BLaER1 (cell line): ENCODE data around the gene SLC17A1.
A peak's percentile ranks its signal among the peaks of the same experiment; 100 is the strongest.

Source experiments
- H3K27ac ChIP-seq: shearing (Covaris generic); formaldehyde crosslinking; 2 replicates; pipeline ENCODE4 v1.8.1; 2022
- H3K27me3 ChIP-seq: shearing (Covaris generic); formaldehyde crosslinking; 2 replicates; pipeline ENCODE4 v1.8.1; 2022
- H3K36me3 ChIP-seq: shearing (Covaris generic); formaldehyde crosslinking; 2 replicates; pipeline ENCODE4 v1.8.1; 2022
- H3K4me1 ChIP-seq: shearing (Covaris generic); formaldehyde crosslinking; 2 replicates; pipeline ENCODE4 v1.8.1; 2022
- H3K4me2 ChIP-seq: shearing (Covaris generic); formaldehyde crosslinking; 2 replicates; pipeline ENCODE4 v1.8.1; 2022
- H3K4me3 ChIP-seq: shearing (Covaris generic); formaldehyde crosslinking; 2 replicates; pipeline ENCODE4 v1.8.1; 2022
- H3K9ac ChIP-seq: shearing (Covaris generic); formaldehyde crosslinking; 2 replicates; pipeline ENCODE4 v1.8.1; 2022
- H3K9me3 ChIP-seq: shearing (Covaris generic); formaldehyde crosslinking; 2 replicates; pipeline ENCODE4 v1.8.1; 2022
- H4K20me1 ChIP-seq: shearing (Covaris generic); formaldehyde crosslinking; 2 replicates; pipeline ENCODE4 v1.8.1; 2022
- Cebpa-rat ChIP-seq: shearing (Covaris generic); IDR thresholded peaks from 2 replicates; pipeline ENCODE4 v1.8.1; 2022

The SLC17A1 gene

GRCh38 chr6:25748049-25748448, 83.8 kb downstream of the SLC17A1 start:
- no peak overlapping the region for H3K27ac ChIP-seq
- H3K9me3 ChIP-seq: no peaks in the 10 kb centered on the region
- no peaks in the 10 kb centered on the region for H4K20me1 ChIP-seq
- 0 out of 2 replicates have a peak, but pooled peaks cover 3% of the 10 kb centered on the region for H3K4me1 ChIP-seq
- H3K36me3 ChIP-seq: no peaks in the 10 kb centered on the region
- TF ChIP-seq Cebpa-rat: no peak
- no peak overlapping the region for H3K4me3 ChIP-seq
- H3K9ac ChIP-seq: no peak overlapping the region
- no peaks in the 10 kb centered on the region for H3K27me3 ChIP-seq
- H3K4me2 ChIP-seq: no peak overlapping the region

GRCh38 chr6:25747477-25747876, 84.4 kb downstream of the SLC17A1 start:
- TF ChIP-seq Cebpa-rat: no peak

GRCh38 chr6:25746968-25747367, 84.9 kb downstream of the SLC17A1 start:
- Histone ChIP-seq H4K20me1 (no peaks in the 10 kb centered on the region), H3K27me3 (no peaks in the 10 kb centered on the region), H3K9ac (no peak overlapping the region), H3K36me3 (no peaks in the 10 kb centered on the region), H3K4me2 (no peak overlapping the region), H3K4me3 (no peak overlapping the region), H3K4me1 (0 out of 2 replicates have a peak, but pooled peaks cover 3% of the 10 kb centered on the region), H3K27ac (no peak overlapping the region), H3K9me3 (no peaks in the 10 kb centered on the region)
- TF ChIP-seq Cebpa-rat: no peak

More at GRCh38 chr6:25747477-25747876, 84.4 kb downstream of the SLC17A1 start:
- H3K27ac ChIP-seq: no peak overlapping the region
- no peak overlapping the region for H3K9ac ChIP-seq
- no peaks in the 10 kb centered on the region for H3K27me3 ChIP-seq
- H3K36me3 ChIP-seq: no peaks in the 10 kb centered on the region
- no peaks in the 10 kb centered on the region for H4K20me1 ChIP-seq
- no peaks in the 10 kb centered on the region for H3K9me3 ChIP-seq
- H3K4me1 ChIP-seq: 0 out of 2 replicates have a peak, but pooled peaks cover 3% of the 10 kb centered on the region
- no peak overlapping the region for H3K4me3 ChIP-seq
- no peak overlapping the region for H3K4me2 ChIP-seq

- Histone ChIP-seq H3K4me2 (no peak overlapping the region), H3K9me3 (no peaks in the 10 kb centered on the region), H3K4me1 (0 out of 2 replicates have a peak, but pooled peaks cover 3% of the 10 kb centered on the region), H3K9ac (no peak overlapping the region), H3K27me3 (no peaks in the 10 kb centered on the region), H3K4me3 (no peak overlapping the region), H3K36me3 (no peaks in the 10 kb centered on the region), H3K27ac (no peak overlapping the region), H4K20me1 (no peaks in the 10 kb centered on the region)
- peak; percentile 51; the same call in 1 of the 2 replicates for TF ChIP-seq Cebpa-rat
Measured at GRCh38 chr6:25745836-25746235, 86.0 kb downstream of the SLC17A1 start.

GRCh38 chr6:25743868-25744267, 88.0 kb downstream of the SLC17A1 start:
- H3K27ac ChIP-seq: no peak overlapping the region
- no peak overlapping the region for H3K4me3 ChIP-seq
- H3K4me2 ChIP-seq: no peak overlapping the region
- 0 out of 2 replicates have a peak, but pooled peaks cover 3% of the 10 kb centered on the region for H3K4me1 ChIP-seq
- H3K9ac ChIP-seq: no peak overlapping the region
- H3K36me3 ChIP-seq: no peaks in the 10 kb centered on the region
- no peak for TF ChIP-seq Cebpa-rat
- no peaks in the 10 kb centered on the region for H3K27me3 ChIP-seq
- no peaks in the 10 kb centered on the region for H4K20me1 ChIP-seq
- no peaks in the 10 kb centered on the region for H3K9me3 ChIP-seq

- H4K20me1 ChIP-seq: no peaks in the 10 kb centered on the region
- no peaks in the 10 kb centered on the region for H3K4me1 ChIP-seq
- H3K27ac ChIP-seq: no peak overlapping the region
- H3K9ac ChIP-seq: no peak overlapping the region
- no peak overlapping the region for H3K4me3 ChIP-seq
- peaks cover 30% of the 10 kb centered on the region for H3K9me3 ChIP-seq
- no peaks in the 10 kb centered on the region for H3K27me3 ChIP-seq
- TF ChIP-seq Cebpa-rat: no peak
- H3K4me2 ChIP-seq: no peak overlapping the region
- no peaks in the 10 kb centered on the region for H3K36me3 ChIP-seq
Measured at GRCh38 chr6:25735261-25735660, 96.6 kb downstream of the SLC17A1 start.
